Measurements from ENCODE around the gene TNN. TPM values are rescaled to one million over a fixed set of nuclear protein-coding genes. Genes with fewer than 3 reads are reported as not detected.
A peak's percentile ranks its signal among the peaks of the same experiment; 100 is the strongest.

TNN gene
- total and polyA plus RNA-seq, 7 donors: 0.03 to 0.36 (median 0.28) TPM; not detected in 2

DNA sequence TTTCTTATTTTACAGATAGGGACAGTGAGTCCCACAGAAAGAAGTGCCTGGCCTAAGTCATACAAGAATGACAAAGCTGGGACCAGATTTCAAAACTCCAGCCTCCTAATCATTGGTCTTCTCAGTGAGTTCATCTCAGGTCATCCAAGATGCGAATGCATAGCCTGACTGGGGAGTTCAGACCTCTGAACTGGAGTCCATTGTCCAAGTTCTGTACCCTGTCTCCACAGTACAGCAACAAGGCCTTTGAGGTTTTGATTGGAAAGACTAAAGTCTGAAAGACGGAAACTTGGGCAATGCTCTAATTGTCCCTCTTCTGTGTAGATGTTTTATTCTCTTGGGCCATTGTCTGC lies 62.0 kb downstream of the TNN start:
- TF ChIP-seq, protein P1, sequence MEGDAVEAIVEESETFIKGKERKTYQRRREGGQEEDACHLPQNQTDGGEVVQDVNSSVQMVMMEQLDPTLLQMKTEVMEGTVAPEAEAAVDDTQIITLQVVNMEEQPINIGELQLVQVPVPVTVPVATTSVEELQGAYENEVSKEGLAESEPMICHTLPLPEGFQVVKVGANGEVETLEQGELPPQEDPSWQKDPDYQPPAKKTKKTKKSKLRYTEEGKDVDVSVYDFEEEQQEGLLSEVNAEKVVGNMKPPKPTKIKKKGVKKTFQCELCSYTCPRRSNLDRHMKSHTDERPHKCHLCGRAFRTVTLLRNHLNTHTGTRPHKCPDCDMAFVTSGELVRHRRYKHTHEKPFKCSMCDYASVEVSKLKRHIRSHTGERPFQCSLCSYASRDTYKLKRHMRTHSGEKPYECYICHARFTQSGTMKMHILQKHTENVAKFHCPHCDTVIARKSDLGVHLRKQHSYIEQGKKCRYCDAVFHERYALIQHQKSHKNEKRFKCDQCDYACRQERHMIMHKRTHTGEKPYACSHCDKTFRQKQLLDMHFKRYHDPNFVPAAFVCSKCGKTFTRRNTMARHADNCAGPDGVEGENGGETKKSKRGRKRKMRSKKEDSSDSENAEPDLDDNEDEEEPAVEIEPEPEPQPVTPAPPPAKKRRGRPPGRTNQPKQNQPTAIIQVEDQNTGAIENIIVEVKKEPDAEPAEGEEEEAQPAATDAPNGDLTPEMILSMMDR (IDR thresholded peaks at IDR 0.05): no peak
- TF ChIP-seq POLR2A (IDR thresholded peaks at IDR 0.05): no peak
- TF ChIP-seq POLR2AphosphoS5 (IDR thresholded peaks at IDR 0.05): no peak
- no peak for TF ChIP-seq EP300 (IDR thresholded peaks at IDR 0.05)
- no peak for DNase-seq
- WGBS, 2 donors: 81 to 84% methylated on average over 2 of the region's 2 CpGs
- peaks cover 0 to 79% (median 66%) of the 10 kb centered on the region in 4 donors for H3K4me1 ChIP-seq
- no peak overlapping the region for H3K4me3 ChIP-seq
- no peaks in the 10 kb centered on the region for H3K36me3 ChIP-seq
- H3K27me3 ChIP-seq: no peaks in the 10 kb centered on the region
- H3K9me3 ChIP-seq: no peaks in the 10 kb centered on the region
- peak overlapping the region; percentile 72 to 82 (median 79) for H3K27ac ChIP-seq
- intact Hi-C loops (cut with DNase I): loop anchor here (10.0 kb wide), 1 partner anchor 1105 kb away; the partner anchor contains the start of gene RC3H1

GRCh38 chr1:175129997-175130648 lies 62.5 kb downstream of the TNN start:
- WGBS, 2 donors: 72 to 75% methylated on average over 5 of the region's 5 CpGs
- TF ChIP-seq POLR2A (IDR thresholded peaks at IDR 0.05): no peak
- no peak for TF ChIP-seq EP300 (IDR thresholded peaks at IDR 0.05)
- no peak for DNase-seq
- Histone ChIP-seq H3K27me3 (no peaks in the 10 kb centered on the region), H3K36me3 (no peaks in the 10 kb centered on the region), H3K27ac (peak overlapping the region; percentile 72 to 82 (median 79)), H3K4me1 (peaks cover 0 to 75% (median 66%) of the 10 kb centered on the region in 4 donors), H3K4me3 (no peak overlapping the region), H3K9me3 (no peaks in the 10 kb centered on the region)
- intact Hi-C loops (cut with DNase I): loop anchor here (10.0 kb wide), 1 partner anchor 1105 kb away; the partner anchor contains the start of gene RC3H1

- intact Hi-C loops (cut with DNase I): no loop called here
- Histone ChIP-seq H3K36me3 (no peaks in the 10 kb centered on the region), H3K27me3 (no peaks in the 10 kb centered on the region), H3K4me3 (no peak overlapping the region), H3K9me3 (no peaks in the 10 kb centered on the region), H3K4me1 (peaks cover 0 to 74% (median 66%) of the 10 kb centered on the region in 4 donors), H3K27ac (peak overlapping the region; percentile 72 to 82 (median 79))
- DNase-seq: no peak
- no peak for TF ChIP-seq POLR2AphosphoS5 (IDR thresholded peaks at IDR 0.05)
- TF ChIP-seq EP300 (IDR thresholded peaks at IDR 0.05): no peak
- TF ChIP-seq, protein P1 (IDR thresholded peaks at IDR 0.05): no peak
- no peak for TF ChIP-seq POLR2A (IDR thresholded peaks at IDR 0.05)
- WGBS, 2 donors: 71 to 81% methylated on average over 2 of the region's 2 CpGs
Observed at GRCh38 chr1:175130649-175131045, 63.0 kb downstream of the TNN start.

- WGBS, 2 donors: 71 to 86% methylated on average over 1 of the region's 1 CpG
- Histone ChIP-seq H3K27ac (peak overlapping the region; percentile 72 to 82 (median 79)), H3K4me1 (peaks cover 0 to 74% (median 66%) of the 10 kb centered on the region in 4 donors)
Observed at GRCh38 chr1:175131095-175131494, 63.5 kb downstream of the TNN start.

GRCh38 chr1:175132436-175132835 lies 64.8 kb downstream of the TNN start:
- no peaks in the 10 kb centered on the region for H3K9me3 ChIP-seq

More at GRCh38 chr1:175131095-175131494, 63.5 kb downstream of the TNN start:
- H3K36me3 ChIP-seq: no peaks in the 10 kb centered on the region
- H3K9me3 ChIP-seq: no peaks in the 10 kb centered on the region
- TF ChIP-seq, protein P1 (IDR thresholded peaks at IDR 0.05): no peak
- TF ChIP-seq POLR2A (IDR thresholded peaks at IDR 0.05) (no peak), POLR2AphosphoS5 (IDR thresholded peaks at IDR 0.05) (no peak), EP300 (IDR thresholded peaks at IDR 0.05) (no peak)
- intact Hi-C loops (cut with DNase I): no loop called here
- DNase-seq: no peak
- no peaks in the 10 kb centered on the region for H3K27me3 ChIP-seq
- no peak overlapping the region for H3K4me3 ChIP-seq

More at GRCh38 chr1:175132436-175132835, 64.8 kb downstream of the TNN start:
- no peaks in the 10 kb centered on the region for H3K36me3 ChIP-seq
- no peak overlapping the region for H3K4me3 ChIP-seq
- DNase-seq: no peak
- peaks cover 0 to 63% (median 58%) of the 10 kb centered on the region in 4 donors for H3K4me1 ChIP-seq
- peak overlapping the region; percentile 72 to 82 (median 79) for H3K27ac ChIP-seq
- no peak for TF ChIP-seq EP300 (IDR thresholded peaks at IDR 0.05)
- peak in 1 of 4 donors; percentile 35 for TF ChIP-seq POLR2AphosphoS5 (IDR thresholded peaks at IDR 0.05)
- TF ChIP-seq, protein P1 (IDR thresholded peaks at IDR 0.05): no peak
- TF ChIP-seq POLR2A (IDR thresholded peaks at IDR 0.05): no peak
- 70 to 86% methylated on average over 1 of the region's 1 CpG for WGBS, 2 donors
- no peaks in the 10 kb centered on the region for H3K27me3 ChIP-seq
- intact Hi-C loops (cut with DNase I): no loop called here

Data from sigmoid colon (tissue), 7 donors.